Activated B cell treated with CpG ODN at 0.5 μM for 24 hours (primary cell): ENCODE results near the gene UBXN10. TPM values are rescaled to one million over a fixed set of nuclear protein-coding genes. Genes with fewer than 3 reads are reported as not detected.

Experiments
- ATAC-seq: fragments of 200-7000 bp; cut with Tn5 transposase; one replicate; pipeline ENCODE4 v1.10.0; 2021; ENCODE audit warnings: low read depth, mild to moderate bottlenecking, moderate library complexity
- CTCF ChIA-PET: fragments of 350-600 bp; sonication (Branson Sonifier 250); formaldehyde crosslinking; loops from one replicate; lab custom pipeline; 2021; ENCODE audit warnings: antibody characterized with exemption; lab: Charles Lee
- POLR2A ChIA-PET: fragments of 350-600 bp; sonication (Branson Sonifier 250); formaldehyde crosslinking; loops from one replicate; lab custom pipeline; 2021; ENCODE audit warnings: antibody characterized with exemption; lab: Charles Lee
- DNase-seq: peaks from one replicate; pipeline ENCODE4 v3.0.0; 2022
- H3K27ac Mint-ChIP-seq: one replicate; pipeline ENCODE4 v1.8.0; 2020; ENCODE audit warnings: mixed read lengths
- H3K27me3 Mint-ChIP-seq: one replicate; pipeline ENCODE4 v1.8.0; 2021; ENCODE audit warnings: mixed read lengths
- H3K36me3 Mint-ChIP-seq: one replicate; pipeline ENCODE4 v1.8.0; 2021; ENCODE audit warnings: low read depth, mixed read lengths
- H3K4me1 Mint-ChIP-seq: one replicate; pipeline ENCODE4 v1.8.0; 2021; ENCODE audit warnings: mixed read lengths
- H3K4me3 Mint-ChIP-seq: one replicate; pipeline ENCODE4 v1.8.0; 2020; ENCODE audit warnings: mild to moderate bottlenecking, mixed read lengths
- H3K9me3 Mint-ChIP-seq: one replicate; pipeline ENCODE4 v1.8.0; 2020; ENCODE audit warnings: mixed read lengths
- intact Hi-C: fragments of 100-400 bp; cut with micrococcal nuclease; formaldehyde crosslinking; loops from one replicate; pipeline ENCODE4 v1.15.1; 2024
- total RNA-seq: library from RNA; stranded (reverse); gene quantifications from 2 replicates; pipeline ENCODE4 v1.2.3, GENCODE V29; 2022
- TF ChIP-seq, protein P1 (sequence below): fragments of 200-600 bp; IDR thresholded peaks from one replicate; pipeline ENCODE4 v1.8.0; 2022; ENCODE audit warnings: antibody characterized with exemption, mild to moderate bottlenecking

UBXN10 gene
- total RNA-seq, 1 donor from 2014 or later, result 0.04 TPM

DNA sequence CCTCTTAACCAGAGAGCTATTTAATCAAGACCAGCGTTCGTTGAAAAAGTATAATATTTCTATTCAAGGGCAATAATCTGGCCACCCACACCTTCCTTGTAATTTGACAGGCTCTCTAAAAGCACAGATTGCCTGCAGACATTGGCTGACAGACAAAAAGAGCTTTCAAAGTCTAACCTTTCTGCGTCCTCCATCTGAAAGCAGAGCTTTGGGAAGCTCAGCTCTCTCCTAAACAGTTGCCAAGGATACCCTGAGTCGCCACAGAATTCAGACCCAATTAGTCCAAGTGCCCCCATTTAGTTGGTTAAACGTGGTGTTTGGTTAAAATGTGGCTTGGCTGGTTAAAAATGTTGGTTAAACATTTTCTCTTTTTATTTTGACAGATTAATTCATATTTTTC is 34.1 kb downstream of the UBXN10 start:
- Mint-ChIP-seq H3K4me3 (no peak overlapping the region), H3K27ac (no peak overlapping the region), H3K9me3 (peaks cover 5% of the 10 kb centered on the region), H3K4me1 (no peaks in the 10 kb centered on the region), H3K36me3 (no peaks in the 10 kb centered on the region), H3K27me3 (peaks cover 33% of the 10 kb centered on the region)
- ChIA-PET POLR2A (no interaction called here), CTCF (interaction anchor here (0.7 to 2.1 kb wide), 2 partner anchors 25 to 267 kb away, joined by 3 to 4 read pairs; no protein-coding TSS in a partner anchor)
- ATAC-seq (no peak), DNase-seq (no peak)
- TF ChIP-seq, protein P1, sequence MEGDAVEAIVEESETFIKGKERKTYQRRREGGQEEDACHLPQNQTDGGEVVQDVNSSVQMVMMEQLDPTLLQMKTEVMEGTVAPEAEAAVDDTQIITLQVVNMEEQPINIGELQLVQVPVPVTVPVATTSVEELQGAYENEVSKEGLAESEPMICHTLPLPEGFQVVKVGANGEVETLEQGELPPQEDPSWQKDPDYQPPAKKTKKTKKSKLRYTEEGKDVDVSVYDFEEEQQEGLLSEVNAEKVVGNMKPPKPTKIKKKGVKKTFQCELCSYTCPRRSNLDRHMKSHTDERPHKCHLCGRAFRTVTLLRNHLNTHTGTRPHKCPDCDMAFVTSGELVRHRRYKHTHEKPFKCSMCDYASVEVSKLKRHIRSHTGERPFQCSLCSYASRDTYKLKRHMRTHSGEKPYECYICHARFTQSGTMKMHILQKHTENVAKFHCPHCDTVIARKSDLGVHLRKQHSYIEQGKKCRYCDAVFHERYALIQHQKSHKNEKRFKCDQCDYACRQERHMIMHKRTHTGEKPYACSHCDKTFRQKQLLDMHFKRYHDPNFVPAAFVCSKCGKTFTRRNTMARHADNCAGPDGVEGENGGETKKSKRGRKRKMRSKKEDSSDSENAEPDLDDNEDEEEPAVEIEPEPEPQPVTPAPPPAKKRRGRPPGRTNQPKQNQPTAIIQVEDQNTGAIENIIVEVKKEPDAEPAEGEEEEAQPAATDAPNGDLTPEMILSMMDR, result no peak
- intact Hi-C loops, result no loop called here

DNA sequence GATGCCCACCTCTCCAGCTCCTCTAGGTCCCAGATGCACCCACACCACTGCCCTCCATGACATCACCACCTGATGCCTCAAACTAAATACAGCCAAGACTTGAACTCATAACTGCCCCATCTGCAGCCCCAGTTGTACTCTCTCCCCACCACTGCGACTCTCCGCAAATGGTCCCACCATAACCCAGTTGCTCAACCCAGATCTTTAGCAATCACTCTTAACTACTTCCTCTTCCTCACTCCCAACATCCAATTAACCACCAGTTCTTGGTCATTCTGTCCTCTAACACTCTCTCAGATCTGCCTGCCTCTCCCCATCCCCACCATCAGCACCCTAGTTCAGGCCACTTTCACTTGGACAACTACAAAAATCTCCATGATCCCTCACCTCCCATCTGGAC is 37.2 kb downstream of the UBXN10 start:
- intact Hi-C loops, result no loop called here
- Mint-ChIP-seq H3K4me1 (no peaks in the 10 kb centered on the region), H3K27ac (no peak overlapping the region), H3K9me3 (no peaks in the 10 kb centered on the region), H3K4me3 (no peak overlapping the region), H3K36me3 (no peaks in the 10 kb centered on the region), H3K27me3 (peaks cover 49% of the 10 kb centered on the region)
- TF ChIP-seq, protein P1, result no peak
- CTCF ChIA-PET, result no interaction called here
- DNase-seq, result no peak
- POLR2A ChIA-PET, result no interaction called here
- no peak for ATAC-seq

GRCh38 chr1:20223551-20224419 is 37.9 kb downstream of the UBXN10 start:
- Mint-ChIP-seq H3K9me3 (no peaks in the 10 kb centered on the region), H3K4me3 (no peak overlapping the region), H3K36me3 (no peaks in the 10 kb centered on the region), H3K27ac (no peak overlapping the region), H3K4me1 (no peaks in the 10 kb centered on the region), H3K27me3 (peaks cover 51% of the 10 kb centered on the region)
- TF ChIP-seq, protein P1, result no peak
- POLR2A ChIA-PET, result no interaction called here
- CTCF ChIA-PET, result no interaction called here
- intact Hi-C loops, result no loop called here
- ATAC-seq (no peak), DNase-seq (no peak)

GRCh38 chr1:20224546-20224945 is 38.6 kb downstream of the UBXN10 start:
- ChIA-PET POLR2A (no interaction called here), CTCF (no interaction called here)
- TF ChIP-seq, protein P1, result no peak
- intact Hi-C loops, result no loop called here
- Mint-ChIP-seq H3K4me3 (no peak overlapping the region), H3K4me1 (no peaks in the 10 kb centered on the region), H3K27ac (no peak overlapping the region), H3K27me3 (peaks cover 55% of the 10 kb centered on the region), H3K36me3 (no peaks in the 10 kb centered on the region), H3K9me3 (no peaks in the 10 kb centered on the region)
- ATAC-seq (no peak), DNase-seq (no peak)

- TF ChIP-seq, protein P1, result no peak
- no peaks in the 10 kb centered on the region for H3K4me1 Mint-ChIP-seq
- intact Hi-C loops, result no loop called here
Observed at GRCh38 chr1:20227704-20228103, 41.8 kb downstream of the UBXN10 start.

More at GRCh38 chr1:20227704-20228103, 41.8 kb downstream of the UBXN10 start:
- peaks cover 54% of the 10 kb centered on the region for H3K27me3 Mint-ChIP-seq
- no peaks in the 10 kb centered on the region for H3K9me3 Mint-ChIP-seq
- H3K27ac Mint-ChIP-seq, result no peak overlapping the region
- no peak for ATAC-seq
- no peak overlapping the region for H3K4me3 Mint-ChIP-seq
- no peaks in the 10 kb centered on the region for H3K36me3 Mint-ChIP-seq
- DNase-seq, result no peak
- CTCF ChIA-PET, result no interaction called here
- POLR2A ChIA-PET, result no interaction called here
